NK-92 treated with Interleukin-12 subunit alpha and Interleukin-12 subunit beta, amount 100 ng/mL, for 24 hours (cell line): ENCODE results near the gene MKRN1.
"Not testable (repeated sequence)": the region's sequence is repeated elsewhere in the genome, so short reads cannot be mapped to it uniquely, and the experiment has no call there.

Source experiments
- DNase-seq: peaks from one replicate; lab custom pipeline; 2025; lab: John Stamatoyannopoulos, UW

The MKRN1 gene

GRCh38 chr7:140479062-140479738, at the start of gene MKRN1:
TSS of gene MKRN1 (minus strand) at chr7:140479505. CDS start at chr7:140479344, 161 bp downstream.
- peak; percentile 97 for DNase-seq

- no peak for DNase-seq
Observed at GRCh38 chr7:140526787-140527664, 47.7 kb upstream of the MKRN1 start.

- no peak for DNase-seq
Observed at GRCh38 chr7:140526214-140526613, 46.9 kb upstream of the MKRN1 start.

GRCh38 chr7:140525743-140526142, 46.4 kb upstream of the MKRN1 start:
- DNase-seq = no peak

GRCh38 chr7:140521421-140521820, 42.1 kb upstream of the MKRN1 start:
- DNase-seq = no peak

- no peak for DNase-seq
Observed at GRCh38 chr7:140519007-140519399, 39.7 kb upstream of the MKRN1 start.

- DNase-seq = no peak
Observed at GRCh38 chr7:140518370-140519006, 39.2 kb upstream of the MKRN1 start.

- DNase-seq = peak; percentile 56
Observed at GRCh38 chr7:140517546-140518369, 38.5 kb upstream of the MKRN1 start.

- DNase-seq = no peak
Observed at GRCh38 chr7:140512317-140513000, 33.2 kb upstream of the MKRN1 start.

GRCh38 chr7:140509789-140510188, 30.5 kb upstream of the MKRN1 start:
- DNase-seq = no peak

GRCh38 chr7:140507556-140507955, 28.3 kb upstream of the MKRN1 start:
- not testable (repeated sequence) for DNase-seq

- no peak for DNase-seq
Observed at GRCh38 chr7:140506788-140507464, 27.6 kb upstream of the MKRN1 start.

- DNase-seq = no peak
Observed at GRCh38 chr7:140501966-140502365, 22.7 kb upstream of the MKRN1 start.

- DNase-seq = not testable (repeated sequence)
Observed at GRCh38 chr7:140497807-140498206, 18.5 kb upstream of the MKRN1 start.

GRCh38 chr7:140497241-140497769, 18.0 kb upstream of the MKRN1 start:
- DNase-seq = no peak

GRCh38 chr7:140495514-140496097, 16.3 kb upstream of the MKRN1 start:
- no peak for DNase-seq

GRCh38 chr7:140494867-140495266, 15.6 kb upstream of the MKRN1 start:
- DNase-seq = no peak

GRCh38 chr7:140489026-140489359, 9.7 kb upstream of the MKRN1 start:
- DNase-seq = no peak

GRCh38 chr7:140485500-140486265, 6.4 kb upstream of the MKRN1 start:
- no peak for DNase-seq
